Neural cell (in vitro differentiated cells): ENCODE measurements around the gene CEP85.

Source experiments
- MXI1 ChIP-seq: fragments of 450-650 bp; conservative IDR thresholded peaks from 2 replicates; pipeline ENCODE4 v1.6.1; 2014; ENCODE audit warnings: antibody characterized with exemption, mild to moderate bottlenecking; ENCODE audit not compliant: poor library complexity, severe bottlenecking
- RAD21 ChIP-seq: fragments of 450-650 bp; conservative IDR thresholded peaks from 2 replicates; pipeline ENCODE4 v1.6.1; 2014; ENCODE audit warnings: antibody characterized with exemption, mild to moderate bottlenecking, moderate library complexity
- TF ChIP-seq, protein P1 (sequence below): fragments of 450-650 bp; IDR thresholded peaks from 2 replicates; pipeline ENCODE4 v1.5.1; 2014; ENCODE audit warnings: antibody characterized with exemption, mild to moderate bottlenecking, moderate library complexity; ENCODE audit not compliant: poor library complexity, severe bottlenecking

- TF ChIP-seq, protein P1, sequence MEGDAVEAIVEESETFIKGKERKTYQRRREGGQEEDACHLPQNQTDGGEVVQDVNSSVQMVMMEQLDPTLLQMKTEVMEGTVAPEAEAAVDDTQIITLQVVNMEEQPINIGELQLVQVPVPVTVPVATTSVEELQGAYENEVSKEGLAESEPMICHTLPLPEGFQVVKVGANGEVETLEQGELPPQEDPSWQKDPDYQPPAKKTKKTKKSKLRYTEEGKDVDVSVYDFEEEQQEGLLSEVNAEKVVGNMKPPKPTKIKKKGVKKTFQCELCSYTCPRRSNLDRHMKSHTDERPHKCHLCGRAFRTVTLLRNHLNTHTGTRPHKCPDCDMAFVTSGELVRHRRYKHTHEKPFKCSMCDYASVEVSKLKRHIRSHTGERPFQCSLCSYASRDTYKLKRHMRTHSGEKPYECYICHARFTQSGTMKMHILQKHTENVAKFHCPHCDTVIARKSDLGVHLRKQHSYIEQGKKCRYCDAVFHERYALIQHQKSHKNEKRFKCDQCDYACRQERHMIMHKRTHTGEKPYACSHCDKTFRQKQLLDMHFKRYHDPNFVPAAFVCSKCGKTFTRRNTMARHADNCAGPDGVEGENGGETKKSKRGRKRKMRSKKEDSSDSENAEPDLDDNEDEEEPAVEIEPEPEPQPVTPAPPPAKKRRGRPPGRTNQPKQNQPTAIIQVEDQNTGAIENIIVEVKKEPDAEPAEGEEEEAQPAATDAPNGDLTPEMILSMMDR = no peak
- no peak for TF ChIP-seq RAD21
- no peak for TF ChIP-seq MXI1
Observed at GRCh38 chr1:26286064-26286416, 52.0 kb downstream of the CEP85 start.
